ENCODE data around the gene RIMBP2. TPM values are rescaled to one million over a fixed set of nuclear protein-coding genes. Genes with fewer than 3 reads are reported as not detected.

Gene RIMBP2
- polyA plus RNA-seq, 1 donor (not counting 4 experiments of a cell fraction or from before 2014, with no cell fraction given) = 0.16 TPM

DNA sequence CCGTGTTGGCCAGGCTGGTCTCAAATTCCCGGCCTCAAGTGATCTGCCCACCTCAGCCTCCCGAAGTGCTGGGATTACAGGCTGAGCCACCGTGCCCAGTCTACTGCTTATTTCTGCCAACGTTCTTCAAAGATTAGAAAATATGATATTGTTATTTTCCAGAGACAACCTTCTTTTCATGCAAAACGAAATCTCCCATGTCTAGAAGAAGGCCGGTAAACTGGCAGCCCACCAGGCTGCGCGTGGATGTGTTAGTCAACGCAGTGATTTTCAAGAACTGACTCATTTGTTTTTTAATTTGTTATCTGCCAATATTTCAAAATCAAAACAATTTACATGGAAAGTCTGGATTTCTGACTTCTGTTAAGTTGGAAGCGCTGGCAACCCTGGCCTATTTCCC is 169.6 kb downstream of the RIMBP2 start:
- dilution Hi-C loops (cut with MboI; ENCODE audit: extremely low pct_ligation_motif_present, low sequenced_read_pairs) = no loop called here
- TF ChIP-seq, protein P1, sequence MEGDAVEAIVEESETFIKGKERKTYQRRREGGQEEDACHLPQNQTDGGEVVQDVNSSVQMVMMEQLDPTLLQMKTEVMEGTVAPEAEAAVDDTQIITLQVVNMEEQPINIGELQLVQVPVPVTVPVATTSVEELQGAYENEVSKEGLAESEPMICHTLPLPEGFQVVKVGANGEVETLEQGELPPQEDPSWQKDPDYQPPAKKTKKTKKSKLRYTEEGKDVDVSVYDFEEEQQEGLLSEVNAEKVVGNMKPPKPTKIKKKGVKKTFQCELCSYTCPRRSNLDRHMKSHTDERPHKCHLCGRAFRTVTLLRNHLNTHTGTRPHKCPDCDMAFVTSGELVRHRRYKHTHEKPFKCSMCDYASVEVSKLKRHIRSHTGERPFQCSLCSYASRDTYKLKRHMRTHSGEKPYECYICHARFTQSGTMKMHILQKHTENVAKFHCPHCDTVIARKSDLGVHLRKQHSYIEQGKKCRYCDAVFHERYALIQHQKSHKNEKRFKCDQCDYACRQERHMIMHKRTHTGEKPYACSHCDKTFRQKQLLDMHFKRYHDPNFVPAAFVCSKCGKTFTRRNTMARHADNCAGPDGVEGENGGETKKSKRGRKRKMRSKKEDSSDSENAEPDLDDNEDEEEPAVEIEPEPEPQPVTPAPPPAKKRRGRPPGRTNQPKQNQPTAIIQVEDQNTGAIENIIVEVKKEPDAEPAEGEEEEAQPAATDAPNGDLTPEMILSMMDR (optimal IDR thresholded peaks at IDR 0.05 in 1 of 3, IDR thresholded peaks at IDR 0.05 in 1 of 3, conservative IDR thresholded peaks at IDR 0.05 in 1 of 3; ENCODE audit: extremely low read depth in 1 of 3, insufficient read depth in 2 of 3, low read length in 3 of 3) = no peak
- TF ChIP-seq EZH2 (IDR thresholded peaks at IDR 0.05; ENCODE audit: low read length) = no peak
- Histone ChIP-seq H4K20me1 (ENCODE audit: control insufficient read depth, extremely low read depth, insufficient read depth, low read length) (no peaks in the 10 kb centered on the region), H3K9me3 (ENCODE audit: control insufficient read depth, low read depth, low read length) (peaks cover 7% of the 10 kb centered on the region), H3K27me3 (ENCODE audit: control insufficient read depth, extremely low read depth, insufficient read depth, low read length) (no peaks in the 10 kb centered on the region), H3K27ac (ENCODE audit: control insufficient read depth, insufficient read depth, low read length) (no peak overlapping the region), H3K79me2 (ENCODE audit: control insufficient read depth, insufficient read depth, low read length) (no peaks in the 10 kb centered on the region), H2AFZ (ENCODE audit: control insufficient read depth, low read length) (no peak overlapping the region), H3K4me2 (ENCODE audit: control insufficient read depth, extremely low read depth, insufficient read depth, low read depth, low read length) (no peak overlapping the region), H3K36me3 (ENCODE audit: control insufficient read depth in 2 of 2, extremely low read depth in 1 of 2, insufficient read depth in 2 of 2, low read length in 2 of 2) (no peaks in the 10 kb centered on the region), H3K4me3 (ENCODE audit: control insufficient read depth in 2 of 3, extremely low read depth in 1 of 3, insufficient read depth in 2 of 3, low read depth in 1 of 3, low read length in 3 of 3) (no peak overlapping the region), H3K9ac (ENCODE audit: control insufficient read depth, extremely low read depth, insufficient read depth, low read length) (no peak overlapping the region), H3K4me1 (ENCODE audit: control insufficient read depth, extremely low read depth, insufficient read depth, low read length) (no peaks in the 10 kb centered on the region), H3K9me1 (ENCODE audit: control insufficient read depth, extremely low read depth, insufficient read depth, low read length) (no peaks in the 10 kb centered on the region)
- DNase-seq (ENCODE audit: low read depth, low spot score) (no peak), FAIRE-seq (no peak)

DNA sequence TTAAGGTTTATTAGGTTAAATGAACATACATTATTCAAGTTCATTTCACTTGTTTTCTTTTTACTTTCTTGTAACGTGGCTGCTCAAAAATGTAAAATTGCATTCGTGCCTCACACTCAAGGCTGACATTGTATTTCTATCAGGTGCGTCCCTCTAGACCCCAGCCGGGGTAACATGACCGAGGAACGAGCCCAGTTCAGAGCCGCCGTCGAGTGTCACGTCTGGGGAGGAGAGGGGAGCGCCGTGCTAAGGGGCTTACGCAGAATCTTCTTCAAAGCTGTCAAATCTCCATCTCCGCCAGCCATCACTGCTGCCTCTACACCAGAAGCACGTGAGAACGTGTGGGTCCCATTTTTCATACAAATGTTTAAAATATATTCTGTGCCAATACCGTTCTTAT is 170.6 kb downstream of the RIMBP2 start:
- Histone ChIP-seq H3K4me2 (ENCODE audit: control insufficient read depth, extremely low read depth, insufficient read depth, low read depth, low read length) (no peak overlapping the region), H3K79me2 (ENCODE audit: control insufficient read depth, insufficient read depth, low read length) (no peaks in the 10 kb centered on the region), H2AFZ (ENCODE audit: control insufficient read depth, low read length) (no peak overlapping the region), H3K9ac (ENCODE audit: control insufficient read depth, extremely low read depth, insufficient read depth, low read length) (no peak overlapping the region), H3K9me3 (ENCODE audit: control insufficient read depth, low read depth, low read length) (peaks cover 7% of the 10 kb centered on the region), H4K20me1 (ENCODE audit: control insufficient read depth, extremely low read depth, insufficient read depth, low read length) (no peaks in the 10 kb centered on the region), H3K4me3 (ENCODE audit: control insufficient read depth in 2 of 3, extremely low read depth in 1 of 3, insufficient read depth in 2 of 3, low read depth in 1 of 3, low read length in 3 of 3) (no peak overlapping the region), H3K27ac (ENCODE audit: control insufficient read depth, insufficient read depth, low read length) (no peak overlapping the region), H3K9me1 (ENCODE audit: control insufficient read depth, extremely low read depth, insufficient read depth, low read length) (no peaks in the 10 kb centered on the region), H3K27me3 (ENCODE audit: control insufficient read depth, extremely low read depth, insufficient read depth, low read length) (no peaks in the 10 kb centered on the region), H3K36me3 (ENCODE audit: control insufficient read depth in 2 of 2, extremely low read depth in 1 of 2, insufficient read depth in 2 of 2, low read length in 2 of 2) (no peaks in the 10 kb centered on the region), H3K4me1 (ENCODE audit: control insufficient read depth, extremely low read depth, insufficient read depth, low read length) (no peaks in the 10 kb centered on the region)
- dilution Hi-C loops (cut with MboI; ENCODE audit: extremely low pct_ligation_motif_present, low sequenced_read_pairs) = no loop called here
- TF ChIP-seq EZH2 (IDR thresholded peaks at IDR 0.05; ENCODE audit: low read length) = no peak
- TF ChIP-seq, protein P1 (optimal IDR thresholded peaks at IDR 0.05 in 1 of 3, IDR thresholded peaks at IDR 0.05 in 1 of 3, conservative IDR thresholded peaks at IDR 0.05 in 1 of 3; ENCODE audit: extremely low read depth in 1 of 3, insufficient read depth in 2 of 3, low read length in 3 of 3) = no peak
- no peak for FAIRE-seq
- no peak for DNase-seq (ENCODE audit: low read depth, low spot score)
